Measurements from ENCODE around the gene TMEM107.
A peak's percentile ranks its signal among the peaks of the same experiment; 100 is the strongest.

TMEM107 gene

GRCh38 chr17:8162997-8163977, 12.9 kb downstream of the TMEM107 start (continued):
- TF ChIP-seq PRDM6 (tag by site-specific recombination; IDR thresholded peaks at IDR 0.05) = no peak
- TF ChIP-seq ZBTB7A (tag by site-specific recombination; IDR thresholded peaks at IDR 0.05; ENCODE audit: low read depth) = peak; percentile 15; the same call in 1 of the 2 replicates

GRCh38 chr17:8162233-8162996, 13.8 kb downstream of the TMEM107 start, which contains the start of gene VAMP2:
Gene VAMP2, minus strand, starts transcription at chr17:8162948. Its CDS starts 69 bp downstream, at chr17:8162879.
- Histone ChIP-seq H3K4me3 (ENCODE audit: low read depth, low read length) (peak within 1 kb of the TSS; percentile 89), H3K27ac (ENCODE audit: extremely low read depth, low read depth, low read length) (peak within 1 kb of the TSS; percentile 96), H3K4me1 (ENCODE audit: control insufficient read depth, insufficient read depth, low read length) (peaks cover 24% of the 10 kb centered on the region), H3K9me3 (ENCODE audit: control insufficient read depth, insufficient read depth, low read depth, low read length) (no peaks in the 10 kb centered on the region), H3K36me3 (ENCODE audit: control insufficient read depth in 2 of 2, insufficient read depth in 1 of 2, low read length in 2 of 2) (peaks cover 15 to 34% of the 10 kb centered on the region in 2 experiments; a peak in 2 of 3 replicates)
- CTCF ChIA-PET = no interaction called here
- POLR2A ChIA-PET = interaction anchor here (0.6 to 1.6 kb wide), 3 partner anchors 9 to 31 kb away, joined by 4 to 7 read pairs (median 4); no protein-coding TSS in a partner anchor
- TF ChIP-seq ZNF626 (tag by site-specific recombination; IDR thresholded peaks at IDR 0.05) (no peak), SALL2 (tag by site-specific recombination; IDR thresholded peaks at IDR 0.05; ENCODE audit: borderline replicate concordance) (no peak), ZNF837 (tag by site-specific recombination; IDR thresholded peaks at IDR 0.05) (no peak), ZNF560 (tag by site-specific recombination; IDR thresholded peaks at IDR 0.05; ENCODE audit: borderline replicate concordance) (no peak), ZBTB8A (tag by site-specific recombination; IDR thresholded peaks at IDR 0.05) (no peak), GLIS1 (tag by site-specific recombination; IDR thresholded peaks at IDR 0.05) (peak; percentile 16; the same call in 1 of the 2 replicates), ZNF26 (tag by site-specific recombination; IDR thresholded peaks at IDR 0.05) (no peak), ZNF311 (tag by site-specific recombination; IDR thresholded peaks at IDR 0.05; ENCODE audit: borderline replicate concordance) (no peak), GLI4 (tag by site-specific recombination; IDR thresholded peaks at IDR 0.05) (no peak), ZBTB48 (tag by site-specific recombination; IDR thresholded peaks at IDR 0.05) (no peak), ZNF423 (tag by site-specific recombination; IDR thresholded peaks at IDR 0.05) (no peak; the same call in 1 of the 2 replicates), YY1 (tag by site-specific recombination; IDR thresholded peaks at IDR 0.05) (peak; percentile 78; the same call in 1 of the 2 replicates), YY2 (tag by site-specific recombination; IDR thresholded peaks at IDR 0.05) (peak; percentile 54; the same call in 1 of the 2 replicates), ZNF155 (tag by site-specific recombination; IDR thresholded peaks at IDR 0.05) (no peak), ZNF302 (tag by site-specific recombination; IDR thresholded peaks at IDR 0.05; ENCODE audit: low read depth) (no peak), ZSCAN5A (tag by site-specific recombination; IDR thresholded peaks at IDR 0.05) (no peak), ZNF23 (tag by site-specific recombination; IDR thresholded peaks at IDR 0.05; ENCODE audit: borderline replicate concordance) (no peak), ZSCAN30 (tag by site-specific recombination; IDR thresholded peaks at IDR 0.05) (0 out of 2 replicates have a peak, but pooled peaks have one; percentile 34), ZNF274 (IDR thresholded peaks at IDR 0.05; ENCODE audit: low read length) (no peak), ZNF274 (tag by site-specific recombination; IDR thresholded peaks at IDR 0.05; ENCODE audit: borderline replicate concordance) (no peak), OSR2 (tag by site-specific recombination; IDR thresholded peaks at IDR 0.05) (no peak), ZNF169 (tag by site-specific recombination; IDR thresholded peaks at IDR 0.05) (no peak), EGR2 (tag by site-specific recombination; IDR thresholded peaks at IDR 0.05; ENCODE audit: low read depth) (peak; percentile 36; the same call in 1 of the 2 replicates), ZSCAN18 (tag by site-specific recombination; IDR thresholded peaks at IDR 0.05) (no peak), KLF16 (tag by site-specific recombination; IDR thresholded peaks at IDR 0.05) (no peak; the same call in 1 of the 2 replicates)
